IPS-20b (cell line): ENCODE data around the gene SMAD3.
A peak's percentile ranks its signal among the peaks of the same experiment; 100 is the strongest.
"Not testable (repeated sequence)": the region's sequence is repeated elsewhere in the genome, so short reads cannot be mapped to it uniquely, and the experiment has no call there.

Experiments used
- H3K27ac ChIP-seq: one replicate; pipeline ENCODE4 v1.5.1; 2013; ENCODE audit warnings: low read length
- H3K27me3 ChIP-seq: 2 replicates; pipeline ENCODE4 v1.6.1; 2013; ENCODE audit warnings: mild to moderate bottlenecking, low read length, inconsistent platforms; ENCODE audit not compliant: insufficient read depth
- H3K36me3 ChIP-seq: 2 replicates; pipeline ENCODE4 v1.6.1; 2013; ENCODE audit warnings: low read depth, mild to moderate bottlenecking, inconsistent platforms, low read length, moderate library complexity; ENCODE audit not compliant: insufficient read depth
- H3K4me1 ChIP-seq: 2 replicates; pipeline ENCODE4 v1.6.1; 2013; ENCODE audit warnings: mild to moderate bottlenecking, control low read depth, inconsistent platforms, low read length, moderate library complexity; ENCODE audit not compliant: insufficient read depth
- H3K4me3 ChIP-seq: 2 replicates; pipeline ENCODE4 v1.5.1; 2013; ENCODE audit warnings: mild to moderate bottlenecking, low read length, inconsistent platforms
- H3K9ac ChIP-seq: 2 replicates; pipeline ENCODE4 v1.6.1; 2013; ENCODE audit warnings: low read depth, mild to moderate bottlenecking, inconsistent platforms, low read length, moderate library complexity
- H3K9me3 ChIP-seq: 2 replicates; pipeline ENCODE4 v1.6.1; 2013; ENCODE audit warnings: mild to moderate bottlenecking, low read depth, low read length, inconsistent platforms; ENCODE audit not compliant: insufficient read depth

SMAD3 gene

GRCh38 chr15:67148196-67148701 lies 82.8 kb downstream of the SMAD3 start:
- H3K27me3 ChIP-seq: no peaks in the 10 kb centered on the region
- no peaks in the 10 kb centered on the region for H3K36me3 ChIP-seq
- H3K4me3 ChIP-seq: no peak overlapping the region
- no peaks in the 10 kb centered on the region for H3K9me3 ChIP-seq
- H3K27ac ChIP-seq: no peak overlapping the region
- H3K9ac ChIP-seq: no peak overlapping the region
- H3K4me1 ChIP-seq: peaks cover 67% of the 10 kb centered on the region

- no peak overlapping the region for H3K9ac ChIP-seq
Measured at GRCh38 chr15:67149068-67149772, 83.8 kb downstream of the SMAD3 start.

GRCh38 chr15:67149773-67150022 lies 84.3 kb downstream of the SMAD3 start:
- Histone ChIP-seq H3K27ac (no peak overlapping the region), H3K9me3 (no peaks in the 10 kb centered on the region), H3K36me3 (no peaks in the 10 kb centered on the region), H3K4me3 (peak overlapping the region; percentile 15; the same call in 1 of the 2 replicates), H3K9ac (no peak overlapping the region; the same call in 1 of the 2 replicates), H3K4me1 (peaks cover 61% of the 10 kb centered on the region), H3K27me3 (no peaks in the 10 kb centered on the region)

More at GRCh38 chr15:67149068-67149772, 83.8 kb downstream of the SMAD3 start:
- Histone ChIP-seq H3K36me3 (no peaks in the 10 kb centered on the region), H3K9me3 (no peaks in the 10 kb centered on the region), H3K27ac (peak overlapping the region; percentile 13), H3K27me3 (no peaks in the 10 kb centered on the region), H3K4me3 (peak overlapping the region; percentile 15; the same call in 1 of the 2 replicates), H3K4me1 (peaks cover 66% of the 10 kb centered on the region)

GRCh38 chr15:67150023-67150860 lies 84.8 kb downstream of the SMAD3 start:
- no peaks in the 10 kb centered on the region for H3K27me3 ChIP-seq
- no peaks in the 10 kb centered on the region for H3K36me3 ChIP-seq
- no peaks in the 10 kb centered on the region for H3K9me3 ChIP-seq
- H3K4me1 ChIP-seq: peaks cover 58% of the 10 kb centered on the region
- no peak overlapping the region; the same call in 1 of the 2 replicates for H3K9ac ChIP-seq
- peak overlapping the region; percentile 15; the same call in 1 of the 2 replicates for H3K4me3 ChIP-seq
- H3K27ac ChIP-seq: no peak overlapping the region

- Histone ChIP-seq H3K4me3 (no peak overlapping the region), H3K36me3 (no peaks in the 10 kb centered on the region), H3K9ac (no peak overlapping the region; the same call in 1 of the 2 replicates), H3K27me3 (no peaks in the 10 kb centered on the region), H3K9me3 (no peaks in the 10 kb centered on the region; the same call in 1 of the 2 replicates), H3K27ac (no peak overlapping the region), H3K4me1 (peaks cover 37% of the 10 kb centered on the region)
Measured at GRCh38 chr15:67152429-67152828, 87.0 kb downstream of the SMAD3 start.

- H3K4me3 ChIP-seq, H3K27me3 ChIP-seq, H3K36me3 ChIP-seq, H3K9me3 ChIP-seq, H3K27ac ChIP-seq, H3K9ac ChIP-seq: not testable (repeated sequence)
- peaks cover 31% of the 10 kb centered on the region for H3K4me1 ChIP-seq
Measured at GRCh38 chr15:67153044-67153443, 87.6 kb downstream of the SMAD3 start.

GRCh38 chr15:67154249-67154648 lies 88.8 kb downstream of the SMAD3 start:
- no peak overlapping the region for H3K9ac ChIP-seq
- H3K4me1 ChIP-seq: peaks cover 19% of the 10 kb centered on the region
- no peaks in the 10 kb centered on the region for H3K36me3 ChIP-seq
- H3K9me3 ChIP-seq: no peaks in the 10 kb centered on the region; the same call in 1 of the 2 replicates
- H3K27me3 ChIP-seq: no peaks in the 10 kb centered on the region
- H3K27ac ChIP-seq: no peak overlapping the region
- no peak overlapping the region for H3K4me3 ChIP-seq

GRCh38 chr15:67156426-67156825 lies 91.0 kb downstream of the SMAD3 start:
- Histone ChIP-seq H3K4me1 (peaks cover 9% of the 10 kb centered on the region), H3K9me3 (no peaks in the 10 kb centered on the region; the same call in 1 of the 2 replicates), H3K27ac (no peak overlapping the region), H3K36me3 (no peaks in the 10 kb centered on the region), H3K27me3 (no peaks in the 10 kb centered on the region), H3K9ac (no peak overlapping the region), H3K4me3 (no peak overlapping the region)

- Histone ChIP-seq H3K36me3 (no peaks in the 10 kb centered on the region), H3K9me3 (no peaks in the 10 kb centered on the region; the same call in 1 of the 2 replicates), H3K4me3 (no peak overlapping the region), H3K4me1 (peaks cover 9% of the 10 kb centered on the region), H3K27me3 (no peaks in the 10 kb centered on the region), H3K27ac (no peak overlapping the region), H3K9ac (no peak overlapping the region)
Measured at GRCh38 chr15:67156834-67157233, 91.4 kb downstream of the SMAD3 start.

- Histone ChIP-seq H3K4me3 (no peak overlapping the region), H3K4me1 (peaks cover 2% of the 10 kb centered on the region; the same call in 1 of the 2 replicates), H3K9ac (no peak overlapping the region), H3K27ac (no peak overlapping the region), H3K27me3 (no peaks in the 10 kb centered on the region), H3K36me3 (no peaks in the 10 kb centered on the region), H3K9me3 (no peaks in the 10 kb centered on the region; the same call in 1 of the 2 replicates)
Measured at GRCh38 chr15:67157521-67158252, 92.3 kb downstream of the SMAD3 start.

- no peaks in the 10 kb centered on the region for H3K36me3 ChIP-seq
- no peaks in the 10 kb centered on the region; the same call in 1 of the 2 replicates for H3K9me3 ChIP-seq
- no peak overlapping the region for H3K9ac ChIP-seq
- no peak overlapping the region for H3K27ac ChIP-seq
- H3K27me3 ChIP-seq: no peaks in the 10 kb centered on the region
- H3K4me3 ChIP-seq: no peak overlapping the region
- no peaks in the 10 kb centered on the region for H3K4me1 ChIP-seq
Measured at GRCh38 chr15:67158367-67158766, 93.0 kb downstream of the SMAD3 start.
